GM18867 (cell line): ENCODE measurements around the gene NOTCH2NLA.
"Not testable (repeated sequence)": the region's sequence is repeated elsewhere in the genome, so short reads cannot be mapped to it uniquely, and the experiment has no call there.

Source experiments
- ATAC-seq: cut with Tn5 transposase; IDR thresholded peaks from one replicate; pipeline ENCODE4 v1.9.1; 2021; ENCODE audit warnings: mild to moderate bottlenecking, moderate library complexity; ENCODE audit not compliant: unreplicated experiment

Gene NOTCH2NLA

GRCh38 chr1:146228710-146229477 lies at the start of gene NOTCH2NLA:
Gene NOTCH2NLA, minus strand, starts transcription at chr1:146229021. Its CDS starts 39,684 bp downstream, at chr1:146189337.
- not testable (repeated sequence) for ATAC-seq

GRCh38 chr1:146278346-146278745 lies 49.5 kb upstream of the NOTCH2NLA start:
- peak; percentile 66 for ATAC-seq

- not testable (repeated sequence) for ATAC-seq
Observed at GRCh38 chr1:146277087-146277486, 48.3 kb upstream of the NOTCH2NLA start.

GRCh38 chr1:146274083-146274482 lies 45.3 kb upstream of the NOTCH2NLA start:
- not testable (repeated sequence) for ATAC-seq

- ATAC-seq = not testable (repeated sequence)
Observed at GRCh38 chr1:146273194-146273593, 44.4 kb upstream of the NOTCH2NLA start.

GRCh38 chr1:146272734-146273133 lies 43.9 kb upstream of the NOTCH2NLA start:
- ATAC-seq = not testable (repeated sequence)

GRCh38 chr1:146271977-146272376 lies 43.2 kb upstream of the NOTCH2NLA start:
- not testable (repeated sequence) for ATAC-seq

- peak; percentile 54 for ATAC-seq
Observed at GRCh38 chr1:146270129-146270528, 41.3 kb upstream of the NOTCH2NLA start.

GRCh38 chr1:146266179-146266748 lies 37.4 kb upstream of the NOTCH2NLA start:
- ATAC-seq = not testable (repeated sequence)

- ATAC-seq = not testable (repeated sequence)
Observed at GRCh38 chr1:146264761-146265160, 35.9 kb upstream of the NOTCH2NLA start.

- ATAC-seq = not testable (repeated sequence)
Observed at GRCh38 chr1:146260006-146260730, 31.3 kb upstream of the NOTCH2NLA start.

GRCh38 chr1:146257992-146258552 lies 29.3 kb upstream of the NOTCH2NLA start:
- ATAC-seq = not testable (repeated sequence)

- ATAC-seq = peak; percentile 57
Observed at GRCh38 chr1:146254569-146255197, 25.9 kb upstream of the NOTCH2NLA start.

- ATAC-seq = not testable (repeated sequence)
Observed at GRCh38 chr1:146253249-146253855, 24.5 kb upstream of the NOTCH2NLA start.

- ATAC-seq = not testable (repeated sequence)
Observed at GRCh38 chr1:146251523-146251922, 22.7 kb upstream of the NOTCH2NLA start.

- not testable (repeated sequence) for ATAC-seq
Observed at GRCh38 chr1:146248643-146249042, 19.8 kb upstream of the NOTCH2NLA start.

- ATAC-seq = not testable (repeated sequence)
Observed at GRCh38 chr1:146236626-146237025, 7.8 kb upstream of the NOTCH2NLA start.

- ATAC-seq = not testable (repeated sequence)
Observed at GRCh38 chr1:146236026-146236601, 7.3 kb upstream of the NOTCH2NLA start.

- ATAC-seq = not testable (repeated sequence)
Observed at GRCh38 chr1:146228144-146228682, 608 bp downstream of the NOTCH2NLA start.

- not testable (repeated sequence) for ATAC-seq
Observed at GRCh38 chr1:146174531-146174930, 54.3 kb downstream of the NOTCH2NLA start.
